ENCODE results near the gene BAG3.

DNA sequence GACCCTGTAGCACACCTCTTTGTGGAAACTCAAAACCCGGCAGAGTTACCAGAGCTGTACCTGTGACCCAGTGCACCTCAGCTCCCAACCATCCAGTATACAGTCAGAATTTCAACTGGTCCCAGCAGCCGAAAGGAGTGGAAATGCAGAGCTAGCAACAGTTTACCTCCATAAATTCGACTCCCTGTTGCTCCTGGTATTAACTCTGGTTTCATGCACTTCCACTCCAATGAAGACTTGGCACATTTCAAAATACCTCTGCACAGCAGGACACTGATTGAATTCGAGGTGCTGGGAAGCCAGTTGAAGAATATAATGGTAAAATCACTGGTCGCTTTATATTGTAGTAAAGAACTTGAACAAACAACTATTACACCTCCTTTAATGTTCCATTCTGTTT lies 36.5 kb upstream of the BAG3 start:
- TF ChIP-seq ATF3 (IDR thresholded peaks at IDR 0.05) (no peak), ZNF274 (IDR thresholded peaks at IDR 0.05; ENCODE audit: low read depth, low read length) (no peak), POLR2A (IDR thresholded peaks at IDR 0.05; ENCODE audit: borderline replicate concordance, extremely low read depth, insufficient read depth, insufficient read length) (no peak), CTCF (IDR thresholded peaks at IDR 0.05 in 2 of 3, conservative IDR thresholded peaks at IDR 0.05 in 1 of 3; ENCODE audit: borderline replicate concordance in 1 of 3, insufficient read depth in 1 of 3, low read depth in 2 of 3, low read length in 2 of 3) (no peak), FOSL1 (IDR thresholded peaks at IDR 0.05; ENCODE audit: low read depth) (no peak), TCF7L2 (IDR thresholded peaks at IDR 0.05; ENCODE audit: borderline replicate concordance, extremely low read depth, insufficient read depth, insufficient read length) (no peak), YY1 (IDR thresholded peaks at IDR 0.05; ENCODE audit: extremely low read depth, insufficient replicate concordance, low read depth, low read length) (no peak), POLR2AphosphoS5 (IDR thresholded peaks at IDR 0.05; ENCODE audit: low read depth, low read length) (no peak), EZH2phosphoT487 (IDR thresholded peaks at IDR 0.05; ENCODE audit: borderline replicate concordance) (no peak), JUND (IDR thresholded peaks at IDR 0.05) (no peak), RAD21 (IDR thresholded peaks at IDR 0.05; ENCODE audit: low read depth) (no peak), SP1 (IDR thresholded peaks at IDR 0.05; ENCODE audit: low read depth) (no peak)
